GM21390 (cell line): Measurements from ENCODE around the gene ZFR2.

Experiments used
- ATAC-seq: cut with Tn5 transposase; IDR thresholded peaks from one replicate; pipeline ENCODE4 v1.9.1; 2021; ENCODE audit not compliant: unreplicated experiment

ZFR2 gene

GRCh38 chr19:3837922-3838321 is 30.9 kb downstream of the ZFR2 start:
- ATAC-seq, result no peak

- ATAC-seq, result no peak
Measured at GRCh38 chr19:3837332-3837731, 31.5 kb downstream of the ZFR2 start.

- no peak for ATAC-seq
Measured at GRCh38 chr19:3836887-3837286, 32.0 kb downstream of the ZFR2 start.

GRCh38 chr19:3835055-3835435 is 33.8 kb downstream of the ZFR2 start:
- no peak for ATAC-seq

- no peak for ATAC-seq
Measured at GRCh38 chr19:3834349-3835054, 34.3 kb downstream of the ZFR2 start.

GRCh38 chr19:3833578-3834348 is 35.1 kb downstream of the ZFR2 start:
- ATAC-seq, result no peak

- no peak for ATAC-seq
Measured at GRCh38 chr19:3832001-3832400, 36.8 kb downstream of the ZFR2 start.

- ATAC-seq, result no peak
Measured at GRCh38 chr19:3831601-3832000, 37.2 kb downstream of the ZFR2 start.

- no peak for ATAC-seq
Measured at GRCh38 chr19:3830621-3831589, 37.9 kb downstream of the ZFR2 start.

- ATAC-seq, result no peak
Measured at GRCh38 chr19:3827306-3827705, 41.5 kb downstream of the ZFR2 start.

GRCh38 chr19:3826163-3826562 is 42.7 kb downstream of the ZFR2 start:
- ATAC-seq, result no peak

GRCh38 chr19:3825286-3825956 is 43.4 kb downstream of the ZFR2 start:
- no peak for ATAC-seq

- no peak for ATAC-seq
Measured at GRCh38 chr19:3823350-3823713, 45.5 kb downstream of the ZFR2 start.

GRCh38 chr19:3822683-3823349 is 46.0 kb downstream of the ZFR2 start:
- no peak for ATAC-seq

- no peak for ATAC-seq
Measured at GRCh38 chr19:3821857-3822364, 46.9 kb downstream of the ZFR2 start.

- ATAC-seq, result no peak
Measured at GRCh38 chr19:3821156-3821555, 47.7 kb downstream of the ZFR2 start.

GRCh38 chr19:3819989-3820388 is 48.8 kb downstream of the ZFR2 start:
- ATAC-seq, result no peak

- no peak for ATAC-seq
Measured at GRCh38 chr19:3818918-3819317, 49.9 kb downstream of the ZFR2 start.

- no peak for ATAC-seq
Measured at GRCh38 chr19:3818466-3818865, 50.4 kb downstream of the ZFR2 start.

GRCh38 chr19:3817761-3818160 is 51.1 kb downstream of the ZFR2 start:
- no peak for ATAC-seq
